ENCODE measurements around the gene USP49.

The USP49 gene

DNA sequence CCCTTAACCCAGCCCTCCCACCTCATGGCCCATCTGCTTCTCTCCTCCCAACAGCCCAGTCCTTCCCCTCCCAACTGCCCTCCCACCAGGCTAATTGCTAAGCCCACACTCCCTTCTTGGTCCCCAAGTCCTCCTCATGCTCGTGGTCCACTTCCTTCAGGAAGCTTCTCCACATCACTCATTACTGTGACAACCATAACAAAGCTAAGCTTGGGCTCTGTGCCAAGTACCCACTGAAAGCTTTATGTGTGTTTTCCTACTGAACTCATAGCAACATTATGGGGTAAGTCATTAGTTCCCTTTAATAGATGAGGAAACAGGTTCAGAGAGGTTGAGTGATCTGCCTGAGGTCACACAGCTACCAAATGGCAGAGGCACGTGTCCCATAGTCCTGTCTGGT, 131.7 kb downstream of the USP49 start:
- TF ChIP-seq, protein P1, sequence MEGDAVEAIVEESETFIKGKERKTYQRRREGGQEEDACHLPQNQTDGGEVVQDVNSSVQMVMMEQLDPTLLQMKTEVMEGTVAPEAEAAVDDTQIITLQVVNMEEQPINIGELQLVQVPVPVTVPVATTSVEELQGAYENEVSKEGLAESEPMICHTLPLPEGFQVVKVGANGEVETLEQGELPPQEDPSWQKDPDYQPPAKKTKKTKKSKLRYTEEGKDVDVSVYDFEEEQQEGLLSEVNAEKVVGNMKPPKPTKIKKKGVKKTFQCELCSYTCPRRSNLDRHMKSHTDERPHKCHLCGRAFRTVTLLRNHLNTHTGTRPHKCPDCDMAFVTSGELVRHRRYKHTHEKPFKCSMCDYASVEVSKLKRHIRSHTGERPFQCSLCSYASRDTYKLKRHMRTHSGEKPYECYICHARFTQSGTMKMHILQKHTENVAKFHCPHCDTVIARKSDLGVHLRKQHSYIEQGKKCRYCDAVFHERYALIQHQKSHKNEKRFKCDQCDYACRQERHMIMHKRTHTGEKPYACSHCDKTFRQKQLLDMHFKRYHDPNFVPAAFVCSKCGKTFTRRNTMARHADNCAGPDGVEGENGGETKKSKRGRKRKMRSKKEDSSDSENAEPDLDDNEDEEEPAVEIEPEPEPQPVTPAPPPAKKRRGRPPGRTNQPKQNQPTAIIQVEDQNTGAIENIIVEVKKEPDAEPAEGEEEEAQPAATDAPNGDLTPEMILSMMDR (conservative IDR thresholded peaks at IDR 0.05; ENCODE audit: low read length) = no peak
- no peak overlapping the region for H3K4me3 ChIP-seq (ENCODE audit: low read length)
- no peak for DNase-seq (ENCODE audit: low read depth)

DNA sequence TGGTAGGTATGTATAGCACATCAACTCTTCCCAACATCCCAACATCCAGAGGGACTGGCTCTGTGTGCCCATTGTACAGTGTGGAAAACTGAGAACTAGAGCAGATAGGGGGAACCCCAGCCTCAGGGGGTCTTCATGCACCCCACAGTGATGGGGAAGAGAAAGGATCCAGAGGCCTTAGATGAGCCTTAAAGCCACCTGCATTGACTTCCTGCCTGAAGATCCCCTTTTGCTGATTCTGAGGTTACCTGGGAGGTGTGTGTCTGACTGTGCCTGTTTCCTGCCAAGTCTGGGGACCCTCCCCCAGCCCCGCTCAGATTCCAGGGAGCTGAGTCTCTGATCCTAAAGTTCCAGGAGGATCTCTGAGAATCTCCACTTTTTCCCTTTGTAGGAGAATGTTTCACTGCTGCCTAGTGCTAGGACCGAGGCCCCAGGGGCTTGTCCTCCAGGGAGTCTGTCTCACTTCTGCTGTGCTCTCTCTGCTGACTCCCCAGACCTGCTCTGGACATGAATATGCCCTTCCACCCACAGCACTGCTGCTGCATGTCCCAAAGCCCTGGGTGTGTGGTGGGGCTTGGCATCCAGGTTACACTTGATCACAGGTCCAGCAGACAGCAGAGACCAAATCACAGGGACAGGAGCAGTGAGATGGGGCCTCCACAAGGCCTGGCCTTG, 135.1 kb downstream of the USP49 start:
- no peak for DNase-seq (ENCODE audit: low read depth)
- TF ChIP-seq, protein P1 (conservative IDR thresholded peaks at IDR 0.05; ENCODE audit: low read length) = no peak
- no peak overlapping the region for H3K4me3 ChIP-seq (ENCODE audit: low read length)

DNA sequence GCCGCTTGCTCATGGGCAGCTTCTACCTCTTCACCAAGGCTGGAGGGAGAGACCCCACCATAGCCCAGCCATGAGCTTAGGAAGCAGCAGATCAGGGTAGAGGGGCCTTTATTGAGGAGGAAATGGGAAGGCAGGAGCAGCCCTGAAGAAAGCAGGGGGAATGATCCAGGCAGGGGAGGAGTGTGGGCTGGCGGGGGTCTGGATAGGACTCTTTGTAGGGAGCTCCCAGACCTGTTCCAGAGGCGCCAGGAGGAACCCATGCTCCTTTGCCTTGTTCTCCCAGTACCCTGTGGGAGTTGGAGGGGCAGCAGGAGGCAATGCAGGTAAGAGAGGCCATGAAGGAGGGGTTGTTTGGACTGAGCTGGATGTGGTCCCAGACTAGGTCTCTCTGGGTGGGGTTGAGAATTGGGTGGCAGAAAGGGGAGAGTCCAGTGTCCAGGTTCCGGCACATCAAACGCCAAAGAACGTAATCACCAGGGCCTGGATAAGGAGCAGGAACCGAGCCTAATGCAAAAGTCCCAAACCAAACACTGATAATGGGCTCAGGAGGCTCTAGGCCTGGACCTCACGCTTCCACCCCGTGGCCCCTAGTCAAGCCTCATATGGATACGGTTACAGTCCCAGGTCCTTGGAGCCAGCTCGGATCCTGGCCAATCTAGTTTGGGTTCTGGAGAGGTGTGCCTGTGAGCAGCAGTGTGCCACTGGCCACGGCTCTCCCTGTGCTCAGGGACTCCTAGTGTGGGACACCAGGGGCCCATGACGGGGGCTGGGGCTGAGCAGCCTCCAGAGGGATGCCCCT, 135.9 kb downstream of the USP49 start:
- no peak overlapping the region for H3K4me3 ChIP-seq (ENCODE audit: low read length)
- no peak for DNase-seq (ENCODE audit: low read depth)
- TF ChIP-seq, protein P1 (conservative IDR thresholded peaks at IDR 0.05; ENCODE audit: low read length) = no peak

DNA sequence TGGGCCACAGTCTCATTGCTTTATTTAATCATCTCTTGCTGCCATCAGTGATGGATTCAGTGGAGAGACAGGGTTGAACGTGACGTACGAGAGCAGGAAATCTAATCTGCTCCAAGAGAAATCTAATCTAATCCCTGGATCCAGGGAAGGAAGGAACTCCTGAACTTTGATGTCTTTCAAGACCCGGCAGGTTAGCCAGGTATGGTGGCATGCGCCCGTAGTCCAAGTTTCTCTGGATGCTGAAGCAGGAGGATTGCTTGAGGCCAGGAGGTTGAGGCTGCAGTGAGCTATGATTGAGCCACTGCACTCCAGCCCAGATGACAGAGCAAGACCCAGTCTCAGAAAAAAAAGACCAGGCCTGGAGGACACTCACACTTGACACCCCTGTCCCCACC, 136.5 kb downstream of the USP49 start:
- no peak for DNase-seq (ENCODE audit: low read depth)
- H3K4me3 ChIP-seq (ENCODE audit: low read length) = no peak overlapping the region
- TF ChIP-seq, protein P1 (conservative IDR thresholded peaks at IDR 0.05; ENCODE audit: low read length) = no peak

DNA sequence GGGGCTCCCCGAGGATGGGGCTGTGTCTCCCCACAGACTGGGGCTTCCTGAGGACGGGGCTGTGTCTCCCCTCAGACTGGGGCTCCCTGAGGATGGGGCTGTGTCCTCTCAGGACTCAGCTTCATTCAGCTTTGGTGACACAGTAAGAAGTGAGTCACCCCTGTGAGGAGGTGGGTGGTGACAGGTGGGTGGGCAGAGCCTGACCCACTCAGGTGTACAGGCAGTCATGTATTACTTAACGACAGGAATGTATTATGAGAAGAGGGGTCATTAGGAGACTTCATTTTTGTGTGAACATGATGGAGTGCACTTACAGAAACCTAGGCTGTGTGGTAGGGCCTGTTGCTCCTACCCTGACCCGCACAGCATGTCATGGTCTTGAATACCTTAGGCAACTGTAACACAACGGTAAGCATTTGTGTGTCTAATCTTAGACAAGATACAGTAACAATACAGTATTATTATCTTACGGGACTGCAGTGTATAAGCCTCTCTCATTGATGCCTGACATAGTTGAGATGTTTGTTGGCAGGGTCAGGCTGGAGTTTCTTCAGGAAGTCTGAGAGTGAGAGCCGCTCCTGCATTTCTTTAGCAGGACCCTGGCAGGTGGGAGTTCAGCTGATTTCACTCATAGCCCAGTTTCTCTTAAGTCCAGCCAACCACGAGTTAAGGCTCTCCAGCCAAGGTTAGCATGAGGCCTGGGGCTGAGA, 137.1 kb downstream of the USP49 start:
- DNase-seq (ENCODE audit: low read depth) = no peak
- TF ChIP-seq, protein P1 (conservative IDR thresholded peaks at IDR 0.05; ENCODE audit: low read length) = no peak
- H3K4me3 ChIP-seq (ENCODE audit: low read length) = no peak overlapping the region

DNA sequence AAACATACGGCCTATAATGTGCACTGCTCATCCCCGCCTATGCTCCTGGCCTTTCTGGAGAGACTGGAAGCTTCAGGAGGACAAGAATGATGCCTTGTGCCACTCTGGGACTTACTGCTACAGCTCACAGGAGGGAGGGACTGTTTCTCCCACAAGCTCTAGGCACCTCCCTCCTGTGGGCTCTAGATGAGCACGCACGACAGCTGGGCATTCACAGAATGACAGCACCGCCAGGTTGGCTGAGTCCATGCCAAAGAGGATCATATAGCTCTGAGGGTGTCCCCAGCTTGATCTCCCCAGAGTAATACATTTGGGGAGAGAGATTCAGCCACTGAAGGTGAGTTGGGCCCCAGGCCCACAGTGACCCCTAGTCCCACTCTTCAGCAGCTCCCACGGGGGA, 137.9 kb downstream of the USP49 start:
- TF ChIP-seq, protein P1 (conservative IDR thresholded peaks at IDR 0.05; ENCODE audit: low read length) = no peak
- DNase-seq (ENCODE audit: low read depth) = no peak
- no peak overlapping the region for H3K4me3 ChIP-seq (ENCODE audit: low read length)

Data from AG10803 (cell line).